SH-SY5Y (cell line): Measurements from ENCODE around the gene EHD1.

ENCODE experiments used
- GATA2 ChIP-seq: IDR thresholded peaks from 2 replicates; pipeline ENCODE4 v1.6.1; 2011; ENCODE audit warnings: mild to moderate bottlenecking, low read depth, low read length
- GATA3 ChIP-seq: IDR thresholded peaks from 2 replicates; pipeline ENCODE4 v1.6.1; 2011; ENCODE audit warnings: low read depth, mild to moderate bottlenecking, low read length, moderate library complexity

The EHD1 gene

DNA sequence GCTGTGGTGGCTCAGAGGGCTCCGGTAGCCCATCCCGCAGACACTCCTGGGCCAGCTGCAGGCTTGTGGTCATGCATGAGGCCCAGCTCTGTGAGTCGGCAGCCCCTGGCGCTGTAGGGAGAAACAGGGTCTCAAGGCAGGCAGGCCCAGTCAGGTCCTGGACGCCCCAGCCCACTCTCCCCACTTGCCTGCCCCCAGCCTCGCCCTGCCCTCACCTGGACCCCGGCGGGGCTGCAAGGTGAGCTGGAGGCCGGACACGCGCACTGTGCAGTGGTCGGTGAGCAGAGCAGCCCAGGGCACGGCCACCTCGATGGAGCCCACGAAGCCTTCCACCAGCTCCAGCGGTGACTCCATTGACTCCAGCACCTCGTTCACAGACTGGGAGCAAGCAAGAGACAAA, 35.7 kb upstream of the EHD1 start:
- no peak for TF ChIP-seq GATA3
- no peak for TF ChIP-seq GATA2

DNA sequence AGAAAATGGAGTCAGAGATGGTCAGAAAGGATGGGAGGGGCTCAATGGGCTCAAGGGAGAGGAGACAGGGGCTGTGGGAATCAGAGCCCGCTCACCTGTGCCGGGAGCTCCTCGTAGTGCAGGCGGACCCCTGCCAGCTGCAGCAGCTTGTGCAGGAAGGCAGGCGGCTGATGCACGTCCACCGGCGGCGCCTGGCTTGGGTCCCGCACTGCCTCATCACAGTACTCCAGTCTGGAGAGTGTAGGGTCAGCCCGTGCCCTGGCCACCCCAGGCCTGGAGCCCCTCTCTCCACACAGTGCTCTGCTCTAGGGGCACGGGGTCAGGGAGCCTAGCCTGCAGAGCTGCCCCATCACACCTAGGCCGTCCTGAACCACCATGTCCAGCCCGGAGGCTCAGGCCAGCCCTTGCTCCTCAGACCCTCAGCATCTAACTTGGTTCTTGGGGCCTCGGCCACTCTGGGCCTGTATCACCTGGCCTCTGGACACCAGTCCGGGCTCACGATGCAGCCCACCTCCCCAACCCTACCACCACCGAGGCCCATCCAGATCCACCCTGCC, 34.8 kb upstream of the EHD1 start:
- TF ChIP-seq GATA3: no peak
- no peak for TF ChIP-seq GATA2

- no peak for TF ChIP-seq GATA3
- no peak for TF ChIP-seq GATA2
These were observed 33.3 kb upstream of the EHD1 start for GRCh38 chr11:64911689-64912088.

- TF ChIP-seq GATA3: no peak
- no peak for TF ChIP-seq GATA2
These were observed 32.7 kb upstream of the EHD1 start for GRCh38 chr11:64911142-64911541.

DNA sequence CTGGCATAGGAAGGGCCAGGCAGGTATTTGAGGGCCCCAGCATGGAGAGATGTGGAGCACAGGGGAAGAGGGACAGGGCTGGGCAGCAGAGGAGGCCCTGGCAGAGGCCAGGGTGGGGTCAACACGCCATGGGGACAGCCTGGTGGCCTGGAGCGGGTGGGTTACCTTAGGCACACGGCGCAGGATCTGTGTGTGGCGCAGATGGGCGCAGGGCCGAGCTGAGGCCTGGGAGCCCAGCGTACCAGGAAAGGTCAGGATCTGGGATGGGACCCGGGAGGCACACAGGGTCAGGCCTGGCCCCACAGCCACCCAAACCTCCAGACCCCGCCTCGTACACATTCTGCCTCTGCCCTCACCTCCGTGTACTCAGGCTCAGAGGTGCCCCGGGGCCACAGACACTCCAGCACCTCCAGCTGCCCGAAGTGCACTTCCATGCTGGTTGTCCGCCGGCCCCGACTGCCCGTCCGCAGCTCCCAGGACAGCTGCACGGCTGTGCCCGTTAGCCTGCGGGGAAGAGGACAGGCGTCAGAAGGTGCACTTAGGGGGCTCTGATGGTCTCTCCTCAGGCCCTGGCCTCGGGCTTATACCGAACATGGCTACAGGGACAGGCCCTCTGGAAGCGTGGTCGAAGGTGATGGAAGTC, 32.2 kb upstream of the EHD1 start:
- TF ChIP-seq GATA3 (no peak), GATA2 (no peak)

- no peak for TF ChIP-seq GATA2
- TF ChIP-seq GATA3: no peak
These were observed 31.4 kb upstream of the EHD1 start for GRCh38 chr11:64909653-64910343.

- no peak for TF ChIP-seq GATA2
- TF ChIP-seq GATA3: no peak
These were observed 30.3 kb upstream of the EHD1 start for GRCh38 chr11:64908766-64909165.

DNA sequence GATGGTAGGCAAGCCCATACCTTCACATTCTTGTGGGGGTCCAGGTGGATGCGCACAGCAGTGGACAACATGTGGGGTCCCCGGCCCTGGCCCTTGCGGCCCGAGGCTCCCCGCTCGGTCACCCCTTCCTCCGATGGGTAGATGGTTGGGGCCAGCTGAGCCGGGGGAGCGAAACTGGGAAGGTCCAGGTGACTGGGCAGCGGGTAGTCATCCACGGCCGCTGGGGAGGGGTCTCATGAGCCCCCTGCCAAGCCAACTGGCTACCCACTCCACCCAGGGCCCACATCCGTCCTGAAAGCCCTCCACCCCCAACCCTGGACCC, 27.9 kb upstream of the EHD1 start:
- TF ChIP-seq GATA3: no peak
- no peak for TF ChIP-seq GATA2

- no peak for TF ChIP-seq GATA2
These were observed 27.3 kb upstream of the EHD1 start for GRCh38 chr11:64905516-64906313.

DNA sequence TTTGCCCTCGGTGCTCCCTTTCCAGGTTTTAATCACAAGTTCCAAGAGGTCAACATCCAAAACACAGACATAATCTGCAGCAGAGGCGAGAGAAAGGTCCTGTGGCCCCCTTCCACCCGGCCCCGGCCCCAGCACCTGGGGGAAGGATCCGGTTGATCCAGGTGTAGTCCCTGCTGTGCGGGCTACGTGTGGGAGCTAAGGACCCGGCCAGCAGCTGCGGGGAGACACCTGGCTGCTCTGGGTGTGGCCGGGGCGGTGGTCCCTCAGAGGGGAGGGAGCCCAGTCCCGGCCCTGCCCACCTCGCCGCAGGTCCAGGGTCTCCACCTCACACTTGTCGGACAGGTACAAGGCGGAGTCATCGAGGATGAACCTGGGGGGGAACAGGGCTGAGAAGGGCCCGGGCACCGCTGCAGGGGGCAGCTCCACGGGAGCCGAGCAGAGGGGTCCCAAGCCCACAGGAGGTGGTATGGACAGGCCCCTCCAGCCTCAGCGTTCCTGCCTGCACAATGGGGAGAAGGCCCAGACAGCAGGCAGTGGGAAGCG, 24.9 kb upstream of the EHD1 start:
- TF ChIP-seq GATA2: no peak
- no peak for TF ChIP-seq GATA3

- TF ChIP-seq GATA2 (no peak), GATA3 (no peak)
These were observed 23.9 kb upstream of the EHD1 start for GRCh38 chr11:64902102-64902900.

DNA sequence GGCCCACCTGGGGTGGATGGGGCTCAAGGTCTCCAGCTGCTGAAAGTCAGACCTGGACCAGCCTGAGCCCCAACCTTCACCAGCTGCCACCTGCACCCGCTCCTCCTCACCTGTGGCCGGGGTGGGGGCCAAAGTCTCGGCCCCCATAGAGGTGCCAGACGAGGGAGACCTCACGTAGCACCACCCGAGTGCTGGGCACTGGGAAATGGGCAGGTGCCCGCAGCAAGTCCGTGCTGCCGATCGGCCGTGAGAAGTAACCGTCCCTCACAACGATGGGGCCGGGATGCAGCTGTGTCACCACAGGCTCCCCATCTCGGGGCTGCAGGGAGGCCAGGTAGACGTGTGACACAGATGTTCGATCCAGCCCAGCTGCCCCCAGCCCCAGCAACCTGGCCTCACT, 22.4 kb upstream of the EHD1 start:
- TF ChIP-seq GATA3 (no peak), GATA2 (no peak)

- TF ChIP-seq GATA3 (no peak), GATA2 (no peak)
These were observed 21.9 kb upstream of the EHD1 start for GRCh38 chr11:64900263-64900678.

DNA sequence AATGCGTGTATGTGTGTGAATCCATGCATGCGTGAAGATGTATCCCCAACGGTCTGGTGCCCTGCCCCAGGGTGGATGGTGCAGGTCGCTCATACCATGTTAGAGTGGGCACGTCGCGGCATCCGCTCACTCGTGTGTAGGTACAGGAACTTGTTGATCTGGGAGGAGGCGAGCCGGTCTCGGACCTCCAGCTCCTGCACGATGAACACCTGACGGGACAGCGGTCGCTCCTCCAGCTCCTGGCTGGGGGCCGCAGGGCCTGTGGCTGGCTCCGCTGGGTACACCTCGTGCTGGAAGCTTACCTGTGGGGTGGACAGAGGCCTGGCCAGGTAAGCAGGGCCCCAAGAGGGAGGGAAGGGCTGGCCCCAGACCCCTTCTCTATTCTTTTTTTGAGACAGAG, 20.1 kb upstream of the EHD1 start:
- TF ChIP-seq GATA2 (no peak), GATA3 (no peak)
